Hematopoietic multipotent progenitor cell treated with erythropoietin and hydrocortisone succinate and interleukin-3 and kit ligand, for 17 days (in vitro differentiated cells): ENCODE data around the gene MAST3.
"Not testable (repeated sequence)": the region's sequence is repeated elsewhere in the genome, so short reads cannot be mapped to it uniquely, and the experiment has no call there.

Source experiments
- DNase-seq: peaks from one replicate; pipeline ENCODE4 v3.0.0-alpha.2; 2015; ENCODE audit warnings: low spot score

MAST3 gene

DNA sequence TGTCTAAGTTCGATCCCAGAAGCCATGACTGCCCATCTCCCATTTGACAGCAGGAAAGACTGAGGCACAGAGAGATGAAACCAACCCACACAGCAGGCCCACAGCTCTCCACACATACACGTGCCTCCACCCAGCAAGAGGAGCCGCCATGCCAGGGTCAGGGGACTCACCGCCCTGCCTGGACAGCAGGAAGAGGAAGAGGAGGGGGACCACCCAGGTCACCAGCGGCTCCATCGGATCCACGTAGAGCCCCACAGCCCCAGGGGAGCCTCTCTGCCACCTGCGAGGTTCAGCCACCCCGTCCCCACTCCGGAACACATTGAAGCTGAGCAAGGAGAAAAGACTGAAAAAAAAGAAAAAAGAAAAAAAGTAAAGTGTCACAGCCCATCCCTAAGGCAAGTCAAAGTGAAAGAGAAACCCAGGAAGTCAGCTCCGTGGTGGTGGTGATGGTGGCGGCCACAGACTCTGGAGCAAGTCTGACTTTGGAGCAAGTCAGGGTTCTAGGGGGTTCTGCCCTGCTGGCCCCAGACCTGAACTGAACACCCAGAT is 10.9 kb upstream of the MAST3 start, which contains the start of gene IL12RB1:
Gene IL12RB1 (minus strand): TSS at position 345 of the 549 bp plus-strand sequence. CDS start 111 bp downstream, at position 234.
- peak; percentile 37 for DNase-seq

DNA sequence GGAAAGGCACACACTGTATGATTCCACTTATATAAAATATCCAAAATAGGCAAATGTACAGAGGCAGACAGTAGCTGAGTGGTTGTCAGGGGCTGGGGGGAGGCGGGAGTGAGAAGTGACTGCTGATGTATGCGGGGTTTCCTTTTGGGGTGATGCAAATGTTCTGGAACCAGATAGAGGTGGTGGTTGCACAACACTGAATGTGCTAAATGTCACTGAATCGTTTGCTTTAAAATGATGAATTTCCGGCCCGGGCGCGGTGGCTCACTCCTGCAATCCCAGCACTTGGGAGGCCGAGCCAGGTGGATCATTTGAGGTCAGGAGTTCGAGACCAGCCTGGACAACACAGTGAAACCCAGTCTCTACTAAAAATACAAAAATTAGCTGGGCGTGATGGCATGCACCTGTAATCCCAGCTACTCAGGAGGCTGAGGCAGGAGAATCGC is 8.5 kb upstream of the MAST3 start:
- not testable (repeated sequence) for DNase-seq

DNA sequence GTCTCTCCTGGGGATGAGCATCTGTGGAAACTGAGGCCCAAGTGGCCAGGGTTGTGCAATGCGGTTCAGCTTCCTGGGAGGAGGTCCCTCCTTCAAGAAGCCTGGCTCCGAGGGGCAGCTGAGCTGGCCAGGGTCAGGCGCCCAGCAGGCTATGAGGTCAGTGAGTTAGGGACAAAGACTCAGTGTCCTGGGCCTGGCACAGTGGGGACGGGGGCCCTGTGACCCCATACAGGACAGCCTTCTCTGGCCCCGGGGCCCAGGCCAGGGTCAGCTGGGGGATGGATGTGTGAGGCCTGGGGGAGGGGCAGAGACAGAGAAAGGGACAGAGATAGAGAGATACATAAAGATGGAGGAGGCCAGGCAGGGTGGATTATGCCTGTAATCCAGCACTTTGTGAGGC is 7.9 kb upstream of the MAST3 start:
- no peak for DNase-seq

DNA sequence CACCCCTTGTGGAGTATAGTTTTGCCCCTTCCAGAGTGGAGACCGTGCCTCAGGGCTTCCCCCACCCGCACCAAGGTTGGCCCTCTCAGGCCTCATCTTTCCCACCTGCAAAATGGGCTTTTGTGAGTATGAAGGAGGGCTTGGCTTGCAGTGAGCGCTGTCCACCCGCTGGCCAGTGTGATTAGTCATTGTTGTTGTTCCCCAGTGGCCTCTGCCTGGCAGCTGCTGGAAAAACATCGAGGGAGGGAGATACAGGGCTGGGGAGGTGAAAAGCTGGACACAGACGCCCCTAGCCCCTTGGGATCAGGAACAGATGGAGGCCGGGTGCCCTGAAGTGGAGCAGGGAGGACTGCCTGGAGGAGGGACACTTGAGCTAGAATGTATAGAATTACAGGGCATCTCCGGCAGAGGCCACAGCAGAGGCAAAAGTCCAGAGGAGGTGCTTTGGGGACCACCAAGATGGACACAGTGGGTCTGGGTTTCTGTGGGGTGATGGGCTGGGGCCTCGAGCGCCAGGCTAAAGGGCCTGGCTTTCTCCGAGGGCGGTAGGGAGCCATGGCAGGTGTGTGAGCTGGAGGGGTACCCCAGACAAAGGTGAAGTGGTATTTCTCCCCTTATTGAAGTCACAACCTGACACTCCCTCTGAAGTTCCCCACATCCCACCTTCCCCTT is 6.9 kb upstream of the MAST3 start:
- DNase-seq: peak; percentile 80

DNA sequence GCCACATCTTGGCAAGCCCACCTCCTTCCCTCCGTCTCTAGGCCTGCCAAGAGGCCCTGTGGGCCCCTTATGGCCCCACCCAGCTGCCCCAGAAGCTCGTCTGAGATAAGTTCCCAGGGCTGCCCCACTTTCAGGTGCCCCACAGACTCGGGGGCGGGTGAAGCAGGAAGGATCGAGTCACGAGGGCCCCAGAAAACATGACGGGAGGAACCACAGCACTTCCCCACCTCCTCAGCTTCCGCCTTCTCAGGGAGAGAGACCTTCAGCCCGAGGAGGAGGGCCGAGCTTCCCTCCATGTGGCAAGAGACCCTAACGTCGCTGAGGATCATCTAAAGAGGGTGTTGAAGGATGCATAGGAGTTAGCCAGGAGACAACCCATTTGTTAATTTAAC is 6.4 kb upstream of the MAST3 start:
- DNase-seq: peak; percentile 92

DNA sequence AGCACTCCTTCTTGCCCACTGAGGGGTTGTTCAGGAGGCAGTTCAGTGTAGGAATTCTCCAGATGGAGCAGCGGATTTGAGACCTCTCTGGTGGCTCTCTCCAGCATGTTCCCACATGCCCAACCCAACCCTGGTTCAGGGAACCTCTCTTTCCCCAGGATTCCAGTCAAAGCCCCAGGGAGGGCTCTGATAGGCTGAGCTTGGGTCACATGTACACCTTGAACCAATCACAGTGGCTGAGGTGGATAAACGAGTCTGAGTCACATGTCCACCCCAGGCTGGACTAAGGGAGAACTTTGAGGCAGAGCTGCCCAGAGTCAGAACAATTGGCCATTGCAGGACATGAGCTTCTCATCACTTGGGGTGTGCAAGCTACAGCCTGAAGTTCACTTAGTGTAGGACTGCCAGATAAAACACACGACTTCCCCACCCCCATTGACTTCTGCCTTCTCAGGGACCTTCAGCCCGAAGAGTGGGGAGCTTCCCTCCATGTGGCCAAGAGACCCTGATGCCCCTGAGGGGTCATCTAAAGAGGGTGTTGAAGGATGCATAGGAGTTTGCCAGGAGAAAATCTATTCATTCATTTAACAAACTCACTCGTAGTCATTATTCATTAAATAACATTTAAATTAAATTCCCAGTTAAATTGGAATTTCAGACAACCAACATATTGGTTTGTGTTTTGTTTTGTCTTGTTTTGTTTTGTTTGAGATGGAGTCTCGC is 4.0 kb upstream of the MAST3 start:
- peak; percentile 85 for DNase-seq

DNA sequence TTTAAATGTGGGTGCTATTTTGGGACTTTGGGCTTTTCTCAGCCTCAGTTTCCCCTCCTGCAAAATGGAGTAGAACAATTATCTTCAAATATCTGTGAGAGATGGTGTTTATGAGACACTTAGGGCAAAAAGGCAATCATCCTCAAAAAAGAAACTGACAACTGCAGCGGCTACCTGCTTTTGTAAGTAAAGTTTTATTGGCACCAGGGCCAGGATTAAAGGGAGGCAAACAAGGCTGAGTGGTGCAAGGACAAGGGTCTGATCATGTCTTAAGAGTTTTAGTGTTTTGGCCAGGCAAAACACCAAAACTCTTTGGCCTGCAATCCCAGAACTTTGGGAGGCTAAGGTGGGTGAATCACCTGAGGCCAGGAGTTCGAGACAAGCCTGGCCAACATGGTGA is 1.3 kb upstream of the MAST3 start:
- no peak for DNase-seq

DNA sequence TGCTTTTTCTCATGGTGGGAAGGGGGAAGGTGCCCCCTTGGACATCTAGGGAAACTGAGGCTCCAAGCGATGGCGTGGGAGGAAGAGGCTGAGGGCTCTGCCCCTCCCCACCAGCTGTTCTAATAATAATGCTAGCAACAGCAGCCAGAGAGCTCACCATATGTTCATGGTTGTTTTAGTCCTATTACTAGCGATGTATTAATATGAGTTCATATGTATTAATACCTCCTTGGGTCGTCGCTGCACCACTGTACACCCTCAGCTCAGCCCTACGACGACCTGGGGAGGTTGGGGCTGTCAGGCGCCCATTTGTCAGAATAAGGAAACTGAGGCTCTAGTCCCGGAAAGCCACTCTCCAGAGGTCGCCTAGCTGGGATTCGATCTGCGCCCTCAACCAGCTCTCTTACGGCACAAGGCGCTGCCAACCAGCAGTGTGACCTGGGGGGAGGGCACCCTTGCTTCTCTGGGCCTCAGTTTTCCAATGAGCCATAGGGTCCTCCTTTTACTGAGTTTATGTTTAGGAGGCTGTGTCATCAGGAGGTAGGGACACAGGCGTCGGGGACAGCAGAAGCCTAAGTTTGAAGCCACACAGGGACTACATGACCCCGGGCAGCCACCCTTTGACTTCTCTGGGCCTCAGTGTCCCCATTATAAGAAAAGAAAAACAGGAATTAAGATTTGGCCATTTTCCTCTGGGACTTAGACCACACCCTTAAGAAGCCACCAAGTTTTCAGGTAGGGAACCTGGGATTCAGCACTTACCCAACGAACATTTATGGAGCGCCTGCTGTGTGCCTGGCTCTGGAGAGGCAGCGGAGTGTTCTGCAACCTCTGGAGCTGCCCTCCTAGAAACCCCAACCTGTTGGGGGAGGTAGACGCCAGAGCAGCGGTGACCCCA is 664 bp downstream of the MAST3 start:
- DNase-seq: no peak

DNA sequence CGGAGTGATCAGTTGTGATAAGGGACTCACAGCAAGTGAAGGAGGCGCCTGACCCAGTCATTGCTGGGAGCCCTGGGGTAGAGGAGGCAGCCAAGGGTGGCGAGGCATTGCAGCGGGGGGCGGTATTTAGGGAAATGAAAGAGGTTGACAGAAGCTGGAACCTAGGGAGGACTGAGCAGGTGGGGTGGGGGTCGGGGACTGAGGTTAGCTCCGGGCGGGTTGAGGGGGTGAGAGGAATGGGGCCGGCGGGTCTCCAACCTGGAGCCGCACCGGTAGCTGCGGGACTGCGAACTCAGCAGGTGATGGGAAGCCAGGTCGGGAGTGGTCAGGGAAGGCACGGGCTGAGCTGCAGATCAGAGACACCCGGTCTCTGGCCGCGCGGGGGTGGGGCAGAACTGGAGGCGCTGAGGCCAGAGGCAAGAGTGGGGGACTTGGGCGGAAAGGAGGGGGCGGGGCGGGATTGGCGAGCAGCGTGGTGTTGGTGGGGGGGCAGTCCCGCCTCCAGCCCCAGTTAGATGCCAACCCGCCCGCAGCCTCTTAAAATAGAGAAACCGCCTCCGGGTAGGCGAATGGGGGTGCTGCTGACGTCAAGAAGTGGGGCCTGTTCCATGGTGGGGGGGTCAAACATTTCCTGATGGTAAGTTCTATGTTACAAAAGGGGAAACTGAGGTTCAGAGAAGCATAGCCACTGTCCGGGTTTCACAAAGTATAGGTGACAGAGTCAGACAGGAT is 1.5 kb downstream of the MAST3 start:
- peak; percentile 68 for DNase-seq

DNA sequence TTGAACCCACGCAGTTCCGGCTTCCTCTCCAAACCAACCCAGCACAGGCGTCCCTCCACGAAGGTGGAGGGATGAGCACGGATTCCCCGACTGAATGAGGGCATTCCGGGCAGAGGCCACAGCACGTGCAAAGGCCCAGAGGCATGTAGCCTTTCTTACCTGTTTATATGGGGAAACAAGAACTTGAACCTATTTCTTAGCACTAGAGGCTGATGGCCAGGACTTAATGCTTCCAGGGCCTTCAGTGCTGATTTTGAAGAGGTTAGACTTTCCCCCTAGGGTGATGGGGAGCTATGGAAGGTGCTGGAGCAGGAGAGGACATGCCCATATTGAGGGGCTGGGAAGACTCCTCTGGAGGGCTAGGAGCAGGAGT is 2.0 kb downstream of the MAST3 start:
- DNase-seq: no peak

DNA sequence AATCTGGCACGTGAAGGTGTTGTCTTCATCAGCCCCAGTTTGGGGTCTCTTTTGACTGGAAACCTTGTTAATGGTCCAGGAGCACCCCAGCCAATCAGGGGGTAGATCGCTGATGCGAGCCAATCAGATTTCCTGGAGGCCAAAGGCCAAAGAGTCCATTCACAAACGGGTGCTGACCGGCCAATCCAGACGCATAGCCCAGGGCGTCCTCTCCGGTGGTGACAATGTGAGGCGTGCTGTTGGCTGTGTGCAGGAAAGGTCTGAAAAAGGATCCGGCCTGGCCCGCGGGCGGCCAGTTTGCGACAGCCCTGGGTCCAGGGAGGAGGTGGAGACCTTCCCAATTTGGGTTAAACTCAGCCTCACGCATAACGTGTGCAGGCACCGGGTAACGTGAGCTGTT is 3.1 kb downstream of the MAST3 start:
- no peak for DNase-seq

DNA sequence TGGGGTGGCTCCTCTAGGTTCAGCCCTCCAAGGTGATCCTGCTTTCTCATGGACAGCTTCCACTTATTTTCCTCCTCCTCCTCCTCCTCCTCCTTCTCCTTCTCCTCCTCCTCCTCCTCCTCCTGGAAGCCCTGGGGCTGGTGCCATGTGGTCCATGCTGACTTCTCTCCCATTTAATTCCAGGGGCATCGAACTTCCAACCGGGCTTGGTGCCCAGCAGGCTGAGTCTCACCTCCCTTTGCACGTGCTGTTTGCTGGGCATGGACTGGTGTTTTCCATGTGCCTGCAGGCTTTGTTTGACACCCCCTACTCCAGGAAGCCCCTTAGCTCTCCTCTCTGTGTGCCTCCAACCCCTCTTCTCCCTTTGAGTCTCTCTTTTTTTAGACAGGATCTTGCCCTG is 3.7 kb downstream of the MAST3 start:
- DNase-seq: no peak

DNA sequence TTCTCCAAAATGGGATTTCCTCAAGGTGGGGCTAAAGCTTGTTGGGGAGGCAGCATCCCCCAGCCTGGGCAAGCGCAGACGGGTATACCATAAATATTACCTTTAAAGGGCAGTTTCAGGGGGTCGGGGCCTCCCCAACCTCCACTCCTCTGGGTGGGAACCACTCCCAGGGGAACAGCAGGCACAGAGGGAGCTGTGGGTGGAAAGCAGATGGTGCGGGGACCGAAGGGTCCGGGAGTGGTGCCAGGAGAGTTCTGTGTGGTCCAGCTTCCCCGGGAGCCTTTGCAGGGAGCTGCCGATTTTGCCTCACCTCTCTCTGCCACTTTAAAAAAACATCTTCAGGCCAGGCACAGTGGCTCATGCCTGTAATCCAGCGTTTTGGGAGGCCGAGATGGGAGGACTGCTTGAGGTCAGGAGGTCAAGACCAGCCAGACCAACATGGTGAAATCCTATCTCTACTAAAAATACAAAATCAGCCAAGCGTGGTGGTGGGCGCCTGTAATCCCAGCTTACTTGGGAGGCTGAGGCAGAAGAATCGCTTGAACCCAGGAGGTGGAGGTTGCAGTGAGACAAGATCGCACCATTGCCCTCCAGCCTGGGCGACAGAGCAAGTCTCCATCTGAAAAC is 5.5 kb downstream of the MAST3 start:
- DNase-seq: no peak

DNA sequence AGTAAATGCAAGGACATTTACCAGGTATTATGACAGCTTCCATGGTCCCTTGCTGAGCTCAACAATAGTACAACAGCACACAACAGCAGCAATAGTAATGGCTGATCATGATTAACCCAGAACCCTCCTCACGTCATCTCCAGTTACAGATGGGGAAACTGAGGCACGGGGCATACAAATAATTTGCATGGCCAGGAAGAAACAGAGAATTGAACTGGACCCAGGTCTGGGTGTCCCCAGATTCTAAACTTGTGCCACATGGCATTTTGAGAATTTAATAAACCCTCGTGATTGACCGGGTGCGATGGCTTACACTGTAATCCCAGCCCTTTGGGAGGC is 7.2 kb downstream of the MAST3 start:
- DNase-seq: no peak

DNA sequence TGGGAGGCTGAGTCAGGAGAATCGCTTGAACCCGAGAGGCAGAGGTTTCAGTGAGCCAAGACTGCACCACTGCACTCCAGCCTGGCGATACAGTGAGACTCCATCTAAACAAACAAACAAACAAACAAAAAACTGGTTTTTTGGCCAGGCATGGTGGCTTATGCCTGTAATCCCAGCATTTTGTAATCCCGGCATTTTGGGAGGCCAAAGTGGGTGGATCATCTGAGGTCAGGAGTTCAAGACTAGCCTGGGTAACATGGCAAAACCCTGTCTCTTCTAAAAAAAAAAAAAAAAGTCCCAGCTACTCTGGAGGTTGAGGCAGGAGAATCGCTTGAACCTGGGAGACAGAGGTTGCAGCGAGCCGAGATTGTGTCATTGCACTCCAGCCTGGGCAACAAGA is 7.7 kb downstream of the MAST3 start:
- DNase-seq: not testable (repeated sequence)

DNA sequence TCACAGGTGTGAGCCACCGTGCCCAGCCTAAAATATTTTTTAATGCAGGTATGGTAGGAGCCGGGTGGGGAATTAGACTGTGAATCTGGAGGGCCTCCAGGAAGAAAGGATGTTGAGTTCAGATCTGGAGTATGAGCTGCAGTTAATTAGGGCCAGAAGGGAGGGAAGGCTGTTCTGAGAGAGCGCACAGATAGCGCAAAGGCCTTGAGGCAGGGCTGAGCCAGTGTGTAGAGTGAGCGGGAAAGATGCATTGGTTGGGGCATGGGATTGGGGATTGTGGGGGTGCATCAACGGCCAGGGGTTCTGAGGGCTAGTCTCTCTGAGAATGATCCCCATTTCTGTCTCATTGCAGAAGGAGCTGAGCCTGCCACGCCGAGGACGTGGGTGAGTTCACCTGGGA is 9.7 kb downstream of the MAST3 start:
- DNase-seq: no peak

DNA sequence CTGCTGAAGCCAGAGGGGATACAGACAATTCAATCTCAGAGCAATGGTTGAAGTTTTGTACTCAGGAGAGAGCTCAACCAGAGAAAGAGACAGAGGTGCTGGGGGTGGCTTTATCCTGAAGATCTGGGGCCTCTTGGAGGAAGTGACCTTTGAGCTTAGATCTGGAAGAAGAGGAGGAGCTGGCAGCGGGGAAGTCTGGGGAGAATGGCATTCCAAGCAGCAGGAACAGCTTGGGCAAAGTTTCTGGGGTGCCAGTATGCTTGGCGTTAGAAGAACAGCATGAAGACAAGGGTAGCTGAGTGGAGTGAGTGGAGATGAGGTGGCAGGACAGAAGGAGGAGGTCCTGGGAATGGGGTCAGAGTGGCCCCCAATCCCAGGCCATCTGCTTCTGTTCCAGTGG is 11.3 kb downstream of the MAST3 start:
- no peak for DNase-seq

DNA sequence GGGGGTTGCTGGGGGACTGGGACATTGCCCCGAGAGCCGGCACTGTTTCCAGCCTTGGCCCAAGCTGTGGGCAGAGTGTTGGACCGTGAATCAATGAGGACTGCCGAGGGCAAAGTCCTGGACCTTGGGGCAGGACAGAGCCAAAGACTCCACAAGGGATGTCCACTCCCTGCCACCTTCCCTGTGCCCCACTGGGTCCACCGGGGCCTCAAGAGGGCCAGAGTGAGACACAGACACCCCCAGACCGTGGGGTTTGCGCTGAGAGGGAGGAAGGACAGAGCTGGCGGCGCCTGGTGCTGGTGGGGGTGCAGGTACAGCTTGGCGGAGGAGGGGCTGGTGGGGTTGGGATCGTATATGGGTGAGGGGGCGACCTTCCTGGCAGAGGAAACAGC is 11.8 kb downstream of the MAST3 start:
- DNase-seq: no peak

DNA sequence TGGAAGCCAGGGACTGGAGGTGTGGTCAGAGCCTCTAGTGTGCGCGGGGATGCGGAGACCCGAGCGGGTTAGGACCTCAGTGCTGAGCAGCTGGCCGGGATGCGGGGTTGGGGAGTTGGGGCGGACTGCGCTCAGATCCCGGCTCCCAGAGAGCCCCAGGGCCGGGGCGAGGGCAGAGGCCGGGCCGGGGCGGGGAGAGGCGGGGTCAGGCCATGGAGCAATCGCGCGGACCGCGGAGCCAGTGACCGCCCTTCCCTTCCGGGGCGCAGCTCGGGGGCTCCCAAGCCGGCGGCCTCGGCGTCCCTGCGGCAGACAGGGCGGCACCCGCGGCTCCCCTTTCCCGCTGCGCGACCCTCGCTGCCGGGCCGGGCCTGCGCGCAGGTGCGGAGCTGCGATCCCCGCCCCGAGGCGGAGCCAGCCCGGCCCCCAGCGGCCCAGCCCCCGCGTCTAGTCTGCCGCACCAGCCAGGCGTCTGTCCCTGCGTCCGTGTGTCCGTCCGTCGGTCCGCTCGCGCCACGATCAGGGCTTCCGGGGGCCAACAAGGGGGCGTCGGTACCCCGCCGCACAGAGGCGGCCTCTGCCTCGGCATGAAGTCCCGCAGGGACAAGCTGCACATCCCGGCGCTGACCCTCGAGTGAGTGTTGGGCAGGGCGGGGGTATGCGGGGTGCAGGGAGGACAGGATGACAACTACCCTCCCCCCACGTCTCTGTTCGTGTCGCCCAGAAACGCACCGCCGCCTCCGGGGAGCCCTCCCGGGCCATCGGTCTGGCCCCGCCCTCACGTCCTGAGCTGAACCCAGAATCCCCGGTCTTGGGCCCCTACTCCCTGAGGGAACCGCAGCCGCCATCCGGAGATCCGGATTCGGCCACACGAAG is 12.4 kb downstream of the MAST3 start:
- peak; percentile 40 for DNase-seq

DNA sequence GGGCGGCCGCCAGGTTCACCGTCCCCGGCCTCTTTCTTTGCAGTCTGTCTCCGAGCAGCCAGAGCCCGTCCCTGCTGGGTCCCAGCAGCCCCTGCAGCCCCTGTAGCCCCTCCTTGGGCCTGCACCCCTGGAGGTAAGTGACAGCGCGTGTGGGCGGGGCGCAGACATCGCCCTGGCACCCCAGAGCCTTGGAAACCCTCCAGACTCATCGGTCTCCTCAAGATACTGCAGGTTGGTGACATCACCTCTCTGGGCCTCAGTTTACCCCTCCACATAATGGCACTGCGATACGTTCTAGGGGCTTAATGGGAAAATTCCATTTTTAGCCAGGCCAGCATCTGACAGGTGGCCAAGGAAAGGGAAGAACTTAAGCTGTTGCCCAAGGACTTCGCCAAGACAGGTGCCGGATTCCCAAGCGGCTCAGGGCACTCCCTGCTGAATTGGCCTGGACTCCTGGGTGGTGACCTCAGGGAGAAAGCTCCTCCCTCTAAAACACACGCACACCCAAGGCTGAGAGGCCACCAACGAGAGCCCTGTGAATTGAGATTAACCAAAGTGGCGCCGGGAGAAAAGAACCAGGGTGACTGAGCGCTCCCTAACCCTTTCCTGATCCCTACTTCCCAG is 13.1 kb downstream of the MAST3 start:
- peak; percentile 40 for DNase-seq
